Measurements from ENCODE around the gene NEO1. TPM values are rescaled to one million over a fixed set of nuclear protein-coding genes. Genes with fewer than 3 reads are reported as not detected.
"Not testable (repeated sequence)": the region's sequence is repeated elsewhere in the genome, so short reads cannot be mapped to it uniquely, and the experiment has no call there.

The NEO1 gene
- total RNA-seq, 1 donor from 2014 or later = 0.07 TPM

DNA sequence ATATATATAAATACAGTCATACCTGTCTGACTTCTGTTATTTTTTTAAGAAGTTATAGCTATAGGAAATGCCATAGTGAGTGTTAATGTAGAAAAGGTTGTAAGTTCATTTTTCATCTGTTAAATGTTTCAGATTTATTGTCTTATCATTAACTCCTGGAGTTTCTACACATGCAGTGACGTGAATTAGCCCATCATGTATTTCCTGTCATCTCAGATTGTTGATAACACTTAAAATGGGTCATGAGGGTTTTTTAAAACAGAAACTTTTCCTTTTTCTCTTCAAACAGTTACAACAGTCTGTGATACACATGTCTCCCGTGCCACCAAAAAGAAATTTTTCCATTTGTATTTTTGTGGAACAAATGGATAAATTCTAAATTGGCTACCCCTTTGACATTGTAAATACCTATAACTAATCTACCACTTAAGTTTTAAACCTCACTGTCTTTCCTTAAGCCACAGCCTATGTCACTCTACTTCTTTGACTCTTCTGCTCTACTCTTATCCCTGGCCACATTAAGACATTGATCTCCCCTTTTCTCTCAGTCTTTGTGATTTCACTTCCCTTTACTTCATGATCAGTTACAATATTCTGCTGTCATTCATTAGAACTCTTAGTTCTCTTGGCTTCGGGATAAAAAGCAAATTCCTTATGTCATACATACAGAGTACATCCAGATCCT, 89.1 kb downstream of the NEO1 start:
- no peak for DNase-seq (ENCODE audit: low read depth, low spot score)

DNA sequence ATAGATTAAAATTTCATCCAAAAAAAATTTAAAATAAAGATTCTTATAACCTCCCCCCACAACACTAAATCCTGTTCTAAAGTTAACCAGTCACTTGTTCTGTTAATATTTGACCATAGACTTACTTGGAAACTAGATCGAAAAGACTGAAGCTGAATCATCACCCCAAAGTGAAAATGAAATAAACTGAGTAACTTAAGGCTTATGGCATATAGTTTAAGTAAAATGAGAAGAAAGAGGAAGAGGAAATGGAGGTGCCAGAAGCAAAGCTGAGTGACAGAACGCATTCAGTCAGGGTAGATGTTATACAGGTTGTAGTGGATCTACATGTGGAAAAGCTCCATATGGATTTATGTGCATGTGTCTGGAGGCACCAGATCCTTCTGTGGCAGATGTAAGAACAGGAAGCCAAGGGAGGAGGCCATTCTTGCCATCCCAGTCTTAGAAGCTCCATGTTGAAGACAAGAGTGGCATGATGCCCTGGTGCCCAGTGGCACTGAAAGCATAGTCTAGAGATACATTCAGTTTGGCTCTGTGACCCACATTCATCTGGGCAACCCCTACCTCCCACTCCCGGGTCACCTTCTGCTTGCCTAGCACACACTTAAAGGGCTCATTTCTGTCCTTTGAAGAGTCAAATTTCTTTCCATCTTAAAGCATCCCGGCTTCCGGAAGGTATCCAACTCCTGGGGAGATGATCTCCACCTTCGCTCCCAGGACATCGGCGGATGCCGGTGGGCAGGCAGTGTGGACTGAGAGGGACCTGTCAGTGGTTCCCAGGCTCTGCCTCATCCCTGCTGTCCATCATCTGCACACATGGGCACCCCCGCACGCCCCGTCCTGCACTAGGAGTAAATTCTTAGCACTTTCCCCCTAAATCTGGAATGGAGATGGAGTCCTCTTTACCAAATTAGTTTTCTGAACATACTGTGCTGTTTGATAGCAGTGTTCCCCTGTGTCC, 90.8 kb downstream of the NEO1 start:
- DNase-seq (ENCODE audit: low read depth, low spot score) = no peak

DNA sequence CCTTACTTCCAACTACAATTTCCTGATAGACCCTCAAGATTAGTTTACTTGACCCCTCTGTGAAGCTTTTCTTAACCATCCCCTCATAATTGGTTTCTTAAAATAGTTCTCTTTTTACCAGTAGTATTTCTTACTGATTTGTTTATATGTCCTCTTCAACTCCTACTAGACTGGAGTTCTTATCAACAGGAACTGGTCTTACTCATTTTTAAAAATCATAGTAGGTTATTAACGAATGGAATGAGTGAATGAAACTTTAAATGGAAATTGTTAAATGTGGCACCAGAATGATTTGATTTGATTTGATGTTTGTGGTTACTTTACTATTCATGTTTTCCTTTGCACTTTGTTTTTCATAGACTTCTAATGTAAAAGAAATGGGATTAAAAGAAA, 91.5 kb downstream of the NEO1 start:
- DNase-seq (ENCODE audit: low read depth, low spot score) = no peak

DNA sequence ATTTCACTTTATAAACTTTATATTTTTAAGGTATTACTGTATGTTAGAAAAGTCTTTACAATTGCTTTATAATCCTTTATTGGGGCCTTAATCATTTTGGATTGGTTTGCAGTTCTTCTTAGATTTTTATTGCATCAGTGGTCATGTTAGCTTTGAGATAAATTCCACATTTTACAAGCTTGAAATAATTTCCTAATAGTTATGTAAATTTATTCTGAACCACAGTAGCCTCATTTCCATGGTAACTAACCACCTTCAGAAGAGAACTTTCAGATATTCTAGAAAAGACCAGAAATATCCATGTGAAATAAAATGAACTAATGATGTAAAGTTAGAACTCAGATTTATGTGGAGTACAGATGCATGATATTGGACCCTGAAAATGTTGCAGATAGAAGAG, 94.2 kb downstream of the NEO1 start:
- DNase-seq (ENCODE audit: low read depth, low spot score) = no peak

DNA sequence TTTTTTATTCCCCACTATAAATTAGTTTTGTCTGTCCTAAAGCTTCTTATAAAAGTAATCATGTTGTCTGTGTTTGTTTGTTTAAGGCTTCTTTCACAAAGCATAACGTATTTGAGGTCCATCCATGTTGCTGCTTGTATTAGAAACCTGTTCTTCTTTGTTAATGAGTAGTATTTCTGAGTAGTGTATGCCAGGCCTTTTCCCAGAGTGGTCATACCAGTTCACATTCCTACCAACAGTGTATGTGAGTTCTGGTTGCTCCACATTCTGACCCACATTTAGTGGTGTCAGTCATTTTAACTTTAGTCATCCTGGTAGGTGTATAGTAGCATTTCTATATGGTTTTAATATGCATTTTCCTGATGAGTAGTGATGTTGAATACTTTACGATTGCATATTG, 98.6 kb downstream of the NEO1 start:
- no peak for DNase-seq (ENCODE audit: low read depth, low spot score)

DNA sequence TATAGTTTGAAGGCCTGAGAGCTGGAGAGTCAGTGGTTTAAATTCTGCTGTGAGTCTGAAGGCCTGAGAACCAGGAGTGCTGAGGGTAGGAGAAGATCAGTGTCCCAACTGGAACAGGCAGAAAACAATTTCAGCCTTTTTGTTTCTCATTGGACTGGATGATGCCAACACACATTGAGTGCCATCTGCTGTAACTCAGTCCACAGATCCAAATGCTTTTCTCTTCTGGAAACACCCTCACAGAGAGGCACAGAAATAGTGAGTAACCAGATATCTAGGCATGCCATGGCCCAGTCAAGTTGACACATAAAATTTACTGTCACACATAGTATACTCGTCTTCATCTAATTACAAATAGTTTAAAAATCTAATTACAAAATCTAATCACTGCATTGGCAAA, 100.8 kb downstream of the NEO1 start:
- DNase-seq (ENCODE audit: low read depth, low spot score) = no peak

DNA sequence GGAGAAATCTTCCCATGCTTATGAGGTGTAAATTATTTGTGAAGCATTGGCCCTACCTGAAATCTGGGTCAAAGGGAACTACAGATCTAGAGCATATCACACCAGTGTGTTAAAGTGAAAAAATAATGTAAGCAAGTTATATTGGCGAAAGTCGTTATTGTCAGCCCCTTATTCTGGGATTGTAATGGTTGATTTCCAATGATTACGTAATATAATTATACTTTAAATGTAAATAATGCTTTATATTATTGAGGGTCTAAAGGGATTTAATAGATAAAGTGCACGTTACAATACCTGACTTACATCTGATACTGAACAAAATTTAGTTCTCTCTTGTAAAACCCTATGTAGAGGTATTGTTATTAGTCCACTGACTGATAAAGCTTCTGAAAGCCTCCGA, 101.2 kb downstream of the NEO1 start:
- DNase-seq (ENCODE audit: low read depth, low spot score) = no peak

DNA sequence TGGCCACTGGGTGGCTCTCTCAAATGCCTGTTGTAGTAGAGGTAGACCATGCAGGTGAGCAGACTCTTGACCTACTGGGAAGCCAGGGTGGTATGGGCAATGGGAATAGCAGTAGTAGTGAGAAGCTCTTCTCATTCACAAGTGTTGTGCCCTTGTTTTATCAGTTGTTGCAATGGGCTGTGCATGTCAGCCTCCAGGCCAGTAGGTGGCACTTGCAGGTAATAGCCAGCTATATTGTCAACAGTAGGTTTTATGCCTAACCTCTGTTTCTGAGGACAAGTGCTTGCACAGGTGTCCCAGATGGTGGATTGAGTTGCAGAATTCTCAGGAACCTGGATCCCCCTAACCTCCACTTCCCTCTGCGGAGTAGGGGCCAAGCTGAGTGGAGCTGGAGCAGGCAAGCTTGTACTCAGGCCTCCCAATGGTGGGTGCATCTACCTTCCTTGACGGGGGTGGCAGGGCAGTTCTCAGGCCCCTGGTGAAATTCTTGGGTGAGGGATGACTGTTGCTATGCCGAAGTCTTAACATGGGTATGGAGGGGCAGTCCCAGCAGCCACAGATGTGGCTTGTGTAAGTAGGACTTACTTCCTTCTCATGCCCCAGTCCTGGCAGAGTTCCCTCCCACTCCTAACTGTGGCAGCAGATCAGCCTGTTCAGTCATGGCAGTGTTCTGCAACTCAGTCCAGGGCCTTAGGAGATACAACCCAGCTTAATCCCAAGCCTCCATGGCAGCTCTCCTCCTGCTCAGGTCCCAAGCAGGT, 104.3 kb downstream of the NEO1 start:
- no peak for DNase-seq (ENCODE audit: low read depth, low spot score)

DNA sequence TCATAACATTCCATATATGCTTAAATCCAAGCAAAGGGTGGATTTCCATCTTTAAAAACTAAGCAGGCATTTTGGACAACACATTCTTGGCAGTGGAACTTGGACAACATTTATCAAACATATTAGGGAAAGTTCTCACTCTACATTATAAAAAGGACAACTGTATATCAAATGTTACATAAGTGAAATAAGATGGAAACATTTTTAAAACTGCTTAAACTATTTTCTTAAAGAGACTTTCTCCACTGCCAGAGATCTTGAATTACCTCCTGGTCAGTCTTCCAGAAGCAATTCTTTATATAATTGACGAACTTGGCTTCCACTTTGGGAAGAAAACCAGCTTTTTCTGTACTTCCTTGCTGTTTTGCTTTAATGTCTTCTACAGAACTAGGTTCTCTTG, 109.3 kb downstream of the NEO1 start:
- DNase-seq (ENCODE audit: low read depth, low spot score) = no peak

DNA sequence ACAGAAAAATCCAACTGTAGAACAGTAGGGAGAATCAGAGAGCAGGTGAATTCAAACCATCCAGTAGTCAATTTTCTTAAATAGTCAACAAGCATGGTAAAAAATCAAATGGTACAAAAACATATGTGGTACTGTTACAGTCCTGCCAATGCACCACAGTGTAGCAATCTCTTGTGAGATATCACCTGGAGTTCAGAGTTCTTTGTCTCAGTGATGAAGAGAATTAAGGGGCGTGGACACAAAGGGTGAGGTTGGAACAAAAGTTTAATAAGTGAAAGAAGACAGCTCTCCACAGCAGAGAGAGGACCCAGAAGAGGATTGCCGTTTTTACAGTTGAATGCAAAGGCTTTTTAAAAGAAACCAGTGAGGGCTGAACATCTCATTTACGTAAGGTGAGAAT, 113.2 kb downstream of the NEO1 start:
- DNase-seq (ENCODE audit: low read depth, low spot score) = no peak

DNA sequence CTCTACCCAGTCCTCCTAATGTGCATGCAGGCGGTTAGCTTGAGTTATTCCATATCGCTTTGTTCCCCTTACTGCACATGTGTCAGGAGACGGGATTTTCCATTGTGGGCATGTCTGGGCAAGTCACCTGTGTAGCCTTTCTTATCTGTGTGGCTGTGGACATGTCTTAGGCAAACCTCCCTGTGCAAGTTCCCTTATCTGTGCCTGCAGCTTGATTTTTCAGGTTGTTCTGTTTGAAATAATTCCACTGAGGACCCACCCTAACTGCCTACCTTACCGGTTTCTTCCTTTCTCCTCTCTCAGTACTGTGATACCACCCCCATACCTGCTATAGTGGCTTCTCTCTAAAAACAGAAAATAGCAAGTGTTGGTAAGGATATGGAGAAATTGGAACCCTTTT, 113.6 kb downstream of the NEO1 start:
- DNase-seq (ENCODE audit: low read depth, low spot score) = no peak

DNA sequence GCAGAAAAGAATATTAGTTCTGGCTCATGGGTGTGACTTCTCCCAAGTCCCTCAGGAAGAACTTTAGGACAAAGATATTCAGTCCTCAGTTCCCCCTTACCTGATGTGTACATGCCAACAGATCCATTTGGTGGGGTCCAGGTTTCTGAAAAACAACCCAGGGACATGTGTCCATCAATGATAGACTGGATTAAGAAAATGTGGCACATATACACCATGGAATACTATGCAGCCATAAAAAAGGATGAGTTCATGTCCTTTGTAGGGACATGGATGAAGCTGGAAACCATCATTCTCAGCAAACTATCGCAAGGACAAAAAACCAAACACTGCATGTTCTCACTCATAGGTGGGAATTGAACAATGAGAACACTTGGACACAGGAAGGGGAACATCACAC, 114.4 kb downstream of the NEO1 start:
- DNase-seq (ENCODE audit: low read depth, low spot score) = not testable (repeated sequence)

DNA sequence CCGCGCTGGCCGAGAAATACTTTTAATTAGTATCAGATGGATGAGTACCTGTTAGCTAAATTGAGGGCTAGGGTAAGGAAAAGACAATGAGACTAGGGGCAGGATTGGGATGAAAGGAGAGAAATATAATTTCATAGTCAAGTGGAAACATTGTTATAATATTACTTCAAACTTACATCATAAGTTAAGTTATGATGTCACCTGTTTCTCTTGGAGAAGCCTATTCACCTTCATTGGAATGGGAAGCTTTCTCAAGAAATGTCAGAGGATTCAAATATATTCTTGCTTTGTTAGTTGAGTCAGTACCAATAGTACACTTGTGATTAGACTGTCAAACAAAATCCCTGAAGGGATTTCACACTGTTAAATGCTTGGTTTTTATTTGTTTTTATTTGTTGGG, 116.2 kb downstream of the NEO1 start:
- no peak for DNase-seq (ENCODE audit: low read depth, low spot score)

DNA sequence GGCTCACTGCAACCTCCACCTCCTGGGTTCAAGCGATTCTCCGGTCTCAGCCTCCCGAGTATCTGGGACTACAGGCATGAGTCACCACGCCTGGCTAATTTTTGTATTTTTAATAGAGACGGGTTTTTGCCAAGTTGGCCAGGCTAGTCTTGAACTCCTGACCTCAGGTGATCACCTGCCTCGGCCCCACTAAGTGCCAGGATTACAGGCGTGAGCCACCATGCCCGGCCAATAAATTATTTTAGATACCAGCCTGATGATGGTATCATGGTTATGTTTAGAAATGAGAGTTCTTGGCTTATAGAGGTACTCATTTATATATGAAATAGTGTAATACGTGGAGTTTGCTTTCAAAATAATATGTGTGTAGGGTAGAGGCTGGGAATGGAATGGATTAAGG, 119.4 kb downstream of the NEO1 start:
- DNase-seq (ENCODE audit: low read depth, low spot score) = no peak

DNA sequence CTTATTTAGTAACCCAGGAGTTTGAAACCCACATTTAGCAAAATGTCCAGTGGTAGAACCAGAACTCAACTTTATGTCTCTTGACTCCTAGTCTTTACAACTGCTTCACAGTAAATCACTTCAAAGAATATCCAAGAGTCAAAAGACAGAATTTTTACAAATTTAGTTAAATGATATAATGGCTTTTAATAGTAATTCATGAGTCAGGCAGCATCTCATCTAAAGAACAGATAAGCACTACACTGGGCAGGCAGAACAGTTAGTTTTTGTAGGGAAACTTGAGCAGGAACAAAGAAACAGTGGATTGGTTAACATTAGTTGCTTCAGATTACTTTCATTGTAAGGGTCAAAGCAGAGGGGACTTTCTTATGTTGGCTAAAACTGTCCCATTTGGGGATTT, 120.2 kb downstream of the NEO1 start:
- DNase-seq (ENCODE audit: low read depth, low spot score) = no peak

DNA sequence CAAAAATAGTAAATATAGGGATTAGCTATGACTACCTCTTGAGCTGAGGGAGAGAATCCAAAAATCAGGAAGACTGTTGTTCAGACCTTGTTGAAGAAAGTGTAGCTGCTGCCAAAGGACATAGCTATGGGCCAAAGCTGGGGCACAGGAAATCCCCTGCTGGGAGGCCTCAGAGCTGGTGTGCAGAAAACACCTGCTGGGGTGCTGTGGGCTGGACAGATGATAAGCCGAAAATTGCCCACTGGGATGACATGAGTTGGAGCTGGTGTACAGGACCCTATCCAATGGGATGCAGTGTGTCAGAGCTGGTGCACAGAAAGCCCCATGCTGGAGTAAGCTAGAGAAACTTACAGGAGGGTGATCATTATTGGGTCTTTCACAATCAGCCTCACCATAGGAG, 121.9 kb downstream of the NEO1 start:
- DNase-seq (ENCODE audit: low read depth, low spot score) = no peak

DNA sequence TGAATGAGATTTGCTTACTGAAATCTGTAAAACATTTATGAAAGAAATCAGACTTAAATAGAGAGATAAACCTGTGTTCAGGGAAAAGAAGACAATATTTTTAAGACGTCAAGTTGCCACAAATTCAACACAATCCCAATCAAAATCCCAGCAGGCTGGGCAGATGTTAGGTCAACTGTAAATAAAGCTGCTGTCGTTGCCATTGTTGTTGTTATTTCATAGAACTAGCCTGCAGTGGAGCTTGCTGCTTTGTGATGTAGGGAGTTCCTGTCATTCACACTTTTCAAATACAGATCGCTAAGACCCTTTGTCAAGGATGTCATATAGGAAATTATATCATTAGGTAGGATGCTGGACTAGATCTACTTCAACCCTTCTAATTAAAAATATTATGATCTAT, 123.1 kb downstream of the NEO1 start:
- DNase-seq (ENCODE audit: low read depth, low spot score) = no peak

DNA sequence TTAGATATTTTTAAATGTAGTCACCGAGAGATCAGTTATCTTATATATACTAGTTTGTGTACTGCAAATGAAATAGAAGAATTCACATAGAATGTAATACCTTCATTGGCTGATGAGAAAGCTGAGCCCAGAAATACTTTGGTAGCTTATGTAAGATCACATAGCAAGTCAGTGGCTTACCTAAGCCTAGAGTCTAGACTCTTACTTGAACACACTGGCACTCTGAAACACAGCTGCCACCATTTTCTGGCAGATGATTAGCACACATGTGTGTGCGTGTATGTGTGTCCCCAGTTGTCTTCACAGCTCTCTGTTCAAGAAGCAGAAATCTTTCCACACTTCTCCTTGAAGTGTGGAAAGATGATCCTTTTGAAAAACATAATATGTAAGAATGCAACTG, 124.3 kb downstream of the NEO1 start:
- no peak for DNase-seq (ENCODE audit: low read depth, low spot score)

DNA sequence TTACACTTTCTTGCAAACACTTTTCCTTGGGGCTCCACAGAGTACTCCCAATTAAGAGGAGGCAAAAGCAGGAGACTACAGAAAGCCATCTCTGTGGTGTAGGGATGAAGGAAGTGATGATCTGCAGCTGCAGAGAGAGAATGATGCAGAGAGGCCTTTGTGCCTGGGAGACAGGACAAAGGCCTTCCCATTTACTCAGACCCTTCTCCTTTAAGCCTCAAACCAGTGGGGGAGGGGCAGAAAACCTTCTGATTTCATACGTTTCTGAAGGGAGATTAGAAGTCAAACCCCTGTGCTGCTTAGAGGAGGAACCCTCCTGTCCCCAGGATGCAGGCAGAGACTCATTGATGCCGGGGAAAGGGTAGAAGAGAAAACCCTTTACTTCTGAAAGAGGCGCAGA, 130.8 kb downstream of the NEO1 start:
- no peak for DNase-seq (ENCODE audit: low read depth, low spot score)

DNA sequence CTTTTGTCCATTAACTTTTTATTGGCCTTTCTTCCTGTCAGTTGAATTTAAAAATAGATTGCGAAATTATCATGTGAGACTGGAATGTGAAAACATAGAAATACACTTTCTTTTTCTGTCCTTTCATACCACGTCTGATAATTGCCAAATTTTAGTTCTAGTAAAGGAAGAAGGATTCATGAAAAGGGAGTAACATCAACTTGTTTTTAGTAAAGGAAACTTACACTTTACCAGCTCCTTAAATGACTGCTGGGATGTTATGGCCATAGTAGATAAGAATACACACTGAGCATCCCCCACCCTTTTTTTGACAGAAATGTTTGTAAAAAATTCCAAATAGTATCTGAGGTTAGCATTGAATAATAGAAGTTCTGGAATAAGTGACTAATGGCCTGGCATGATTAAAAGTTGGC, 137.9 kb downstream of the NEO1 start:
- DNase-seq (ENCODE audit: low read depth, low spot score) = no peak

DNA sequence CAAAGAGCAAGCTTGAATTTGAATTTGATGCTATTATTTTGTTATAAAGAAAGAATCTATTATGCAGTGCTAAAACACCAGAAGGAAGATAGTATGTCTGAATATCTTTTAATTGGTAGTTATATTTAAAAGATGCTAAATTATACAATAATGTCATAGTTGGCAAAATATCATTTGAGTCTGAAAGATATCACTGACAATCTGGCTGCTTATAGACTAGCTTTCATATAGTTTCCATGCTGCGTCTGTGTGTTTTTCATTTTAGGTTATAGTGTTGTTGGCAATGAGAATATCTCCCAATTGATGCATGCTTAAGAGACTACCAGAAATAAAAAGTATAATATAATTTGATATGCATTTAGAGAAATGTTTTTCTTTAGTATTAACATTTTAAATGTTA, 142.9 kb downstream of the NEO1 start:
- no peak for DNase-seq (ENCODE audit: low read depth, low spot score)

DNA sequence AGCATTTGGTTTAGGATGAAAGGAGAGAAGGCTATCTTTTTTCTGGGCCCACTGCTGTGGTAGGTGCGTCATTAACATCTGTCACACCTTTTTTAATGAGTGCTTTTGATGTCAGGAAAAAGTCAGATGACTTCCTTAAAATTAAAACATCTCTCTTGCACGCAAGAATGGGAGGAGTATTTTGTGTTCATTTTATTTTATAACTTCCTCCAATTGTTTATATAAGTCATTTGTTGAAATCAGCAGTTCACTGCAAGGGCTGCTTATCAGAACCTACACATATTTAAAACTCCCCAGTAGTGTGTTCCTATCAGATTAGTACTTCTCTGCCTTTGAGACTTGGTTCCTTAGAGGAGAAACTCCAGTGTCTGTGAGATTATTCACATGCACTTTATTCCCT, 143.8 kb downstream of the NEO1 start:
- DNase-seq (ENCODE audit: low read depth, low spot score) = no peak
